Activated CD4-positive, alpha-beta memory T cell treated with anti-CD3 and anti-CD28 coated beads, Interleukin-2, amount 10 ng/mL, durations not matched to agents 7 days and 5 days (primary cell): ENCODE data around the gene SUMF1. TPM values are rescaled to one million over a fixed set of nuclear protein-coding genes. Genes with fewer than 3 reads are reported as not detected.

ENCODE experiments used
- CTCF ChIA-PET: fragments of 350-600 bp; sonication (Branson Sonifier 250); formaldehyde crosslinking; loops from one replicate; lab custom pipeline; 2021; ENCODE audit warnings: antibody characterized with exemption, inconsistent platforms; lab: Charles Lee
- POLR2A ChIA-PET: fragments of 350-600 bp; sonication (Branson Sonifier 250); formaldehyde crosslinking; loops from one replicate; lab custom pipeline; 2021; ENCODE audit warnings: antibody characterized with exemption; lab: Charles Lee
- DNase-seq: peaks from one replicate; pipeline ENCODE4 v3.0.0-alpha.2; 2020
- H3K27ac Mint-ChIP-seq: one replicate; pipeline ENCODE4 v1.8.0; 2021; ENCODE audit warnings: mild to moderate bottlenecking, mixed read lengths
- H3K27me3 Mint-ChIP-seq: one replicate; pipeline ENCODE4 v1.8.0; 2021; ENCODE audit warnings: mixed read lengths
- H3K36me3 Mint-ChIP-seq: one replicate; pipeline ENCODE4 v1.8.0; 2021; ENCODE audit warnings: low read depth, mixed read lengths
- H3K4me1 Mint-ChIP-seq: one replicate; pipeline ENCODE4 v1.8.0; 2021; ENCODE audit warnings: mixed read lengths
- H3K4me3 Mint-ChIP-seq: one replicate; pipeline ENCODE4 v1.8.0; 2021; ENCODE audit warnings: mild to moderate bottlenecking, mixed read lengths
- H3K9me3 Mint-ChIP-seq: one replicate; pipeline ENCODE4 v1.8.0; 2021; ENCODE audit warnings: mixed read lengths
- total RNA-seq, 2 experiments: library from RNA; stranded (reverse); gene quantifications; one replicate each; pipeline ENCODE4 v1.2.3, GENCODE V29; 2021

SUMF1 gene
- total RNA-seq, 2 experiments from 2014 or later: 7.1 to 7.3 TPM

- no peak overlapping the region for H3K27ac Mint-ChIP-seq
- no peak overlapping the region for H3K4me3 Mint-ChIP-seq
- ChIA-PET CTCF (no interaction called here), POLR2A (no interaction called here)
- no peak for DNase-seq
- H3K36me3 Mint-ChIP-seq: peaks cover 20% of the 10 kb centered on the region
- H3K9me3 Mint-ChIP-seq: peaks cover 6% of the 10 kb centered on the region
- peaks cover 20% of the 10 kb centered on the region for H3K4me1 Mint-ChIP-seq
- no peaks in the 10 kb centered on the region for H3K27me3 Mint-ChIP-seq
These were observed 79.6 kb downstream of the SUMF1 start for GRCh38 chr3:4387210-4388204.

- Mint-ChIP-seq H3K4me1 (peaks cover 20% of the 10 kb centered on the region), H3K27ac (no peak overlapping the region), H3K4me3 (no peak overlapping the region), H3K36me3 (peaks cover 6% of the 10 kb centered on the region), H3K27me3 (no peaks in the 10 kb centered on the region), H3K9me3 (peaks cover 6% of the 10 kb centered on the region)
- no peak for DNase-seq
- CTCF ChIA-PET: no interaction called here
- POLR2A ChIA-PET: no interaction called here
These were observed 81.9 kb downstream of the SUMF1 start for GRCh38 chr3:4385201-4385600.

- Mint-ChIP-seq H3K27ac (no peak overlapping the region), H3K4me3 (no peak overlapping the region), H3K4me1 (no peaks in the 10 kb centered on the region), H3K27me3 (no peaks in the 10 kb centered on the region), H3K36me3 (peaks cover 12% of the 10 kb centered on the region), H3K9me3 (peaks cover 8% of the 10 kb centered on the region)
- ChIA-PET POLR2A (no interaction called here), CTCF (no interaction called here)
- DNase-seq: no peak
These were observed 87.1 kb downstream of the SUMF1 start for GRCh38 chr3:4380013-4380412.

- CTCF ChIA-PET: no interaction called here
These were observed 90.6 kb downstream of the SUMF1 start for GRCh38 chr3:4376499-4376898.

GRCh38 chr3:4375911-4376310 lies 91.2 kb downstream of the SUMF1 start:
- Mint-ChIP-seq H3K27me3 (no peaks in the 10 kb centered on the region), H3K36me3 (peaks cover 20% of the 10 kb centered on the region), H3K27ac (no peak overlapping the region), H3K4me1 (no peaks in the 10 kb centered on the region), H3K9me3 (peaks cover 16% of the 10 kb centered on the region), H3K4me3 (no peak overlapping the region)
- no peak for DNase-seq
- POLR2A ChIA-PET: no interaction called here
- CTCF ChIA-PET: no interaction called here

More at GRCh38 chr3:4376499-4376898, 90.6 kb downstream of the SUMF1 start:
- Mint-ChIP-seq H3K27ac (no peak overlapping the region), H3K27me3 (no peaks in the 10 kb centered on the region), H3K4me3 (no peak overlapping the region), H3K9me3 (peaks cover 16% of the 10 kb centered on the region), H3K4me1 (no peaks in the 10 kb centered on the region), H3K36me3 (peaks cover 20% of the 10 kb centered on the region)
- DNase-seq: no peak
- POLR2A ChIA-PET: no interaction called here

GRCh38 chr3:4373669-4374068 lies 93.4 kb downstream of the SUMF1 start:
- ChIA-PET POLR2A (no interaction called here), CTCF (no interaction called here)
- no peak overlapping the region for H3K4me3 Mint-ChIP-seq
- no peaks in the 10 kb centered on the region for H3K27me3 Mint-ChIP-seq
- H3K27ac Mint-ChIP-seq: no peak overlapping the region
- no peaks in the 10 kb centered on the region for H3K4me1 Mint-ChIP-seq
- DNase-seq: no peak
- peaks cover 9% of the 10 kb centered on the region for H3K9me3 Mint-ChIP-seq
- H3K36me3 Mint-ChIP-seq: peaks cover 22% of the 10 kb centered on the region

- no peaks in the 10 kb centered on the region for H3K9me3 Mint-ChIP-seq
These were observed 104.5 kb downstream of the SUMF1 start for GRCh38 chr3:4362523-4362922.

GRCh38 chr3:4360817-4361216 lies 106.3 kb downstream of the SUMF1 start:
- POLR2A ChIA-PET: no interaction called here
- H3K9me3 Mint-ChIP-seq: no peaks in the 10 kb centered on the region

More at GRCh38 chr3:4362523-4362922, 104.5 kb downstream of the SUMF1 start:
- Mint-ChIP-seq H3K4me3 (no peak overlapping the region), H3K4me1 (no peaks in the 10 kb centered on the region), H3K27me3 (no peaks in the 10 kb centered on the region), H3K27ac (no peak overlapping the region), H3K36me3 (no peaks in the 10 kb centered on the region)
- DNase-seq: no peak
- CTCF ChIA-PET: no interaction called here
- POLR2A ChIA-PET: no interaction called here

GRCh38 chr3:4359805-4360502 lies 107.1 kb downstream of the SUMF1 start:
- ChIA-PET CTCF (interaction anchor here (2.1 kb wide), 1 partner anchor 9 kb away, joined by 7 read pairs; no protein-coding TSS in a partner anchor), POLR2A (no interaction called here)
- Mint-ChIP-seq H3K27me3 (no peaks in the 10 kb centered on the region), H3K9me3 (no peaks in the 10 kb centered on the region), H3K4me1 (peaks cover 1% of the 10 kb centered on the region), H3K27ac (no peak overlapping the region), H3K36me3 (no peaks in the 10 kb centered on the region), H3K4me3 (no peak overlapping the region)
- DNase-seq: no peak

More at GRCh38 chr3:4360817-4361216, 106.3 kb downstream of the SUMF1 start:
- H3K27ac Mint-ChIP-seq: no peak overlapping the region
- no peaks in the 10 kb centered on the region for H3K36me3 Mint-ChIP-seq
- CTCF ChIA-PET: interaction anchor here (2.1 kb wide), 1 partner anchor 9 kb away, joined by 7 read pairs; no protein-coding TSS in a partner anchor
- no peak for DNase-seq
- H3K4me3 Mint-ChIP-seq: no peak overlapping the region
- no peaks in the 10 kb centered on the region for H3K27me3 Mint-ChIP-seq
- H3K4me1 Mint-ChIP-seq: no peaks in the 10 kb centered on the region

- ChIA-PET POLR2A (no interaction called here), CTCF (no interaction called here)
- no peaks in the 10 kb centered on the region for H3K36me3 Mint-ChIP-seq
- no peak overlapping the region for H3K27ac Mint-ChIP-seq
- no peaks in the 10 kb centered on the region for H3K27me3 Mint-ChIP-seq
- DNase-seq: no peak
- H3K4me1 Mint-ChIP-seq: peaks cover 1% of the 10 kb centered on the region
- H3K4me3 Mint-ChIP-seq: no peak overlapping the region
- H3K9me3 Mint-ChIP-seq: no peaks in the 10 kb centered on the region
These were observed 108.8 kb downstream of the SUMF1 start for GRCh38 chr3:4358273-4358672.

- no peak for DNase-seq
- no peaks in the 10 kb centered on the region for H3K36me3 Mint-ChIP-seq
- peaks cover 9% of the 10 kb centered on the region for H3K4me1 Mint-ChIP-seq
- H3K27me3 Mint-ChIP-seq: no peaks in the 10 kb centered on the region
- H3K27ac Mint-ChIP-seq: no peak overlapping the region
- H3K9me3 Mint-ChIP-seq: no peaks in the 10 kb centered on the region
- POLR2A ChIA-PET: no interaction called here
- H3K4me3 Mint-ChIP-seq: no peak overlapping the region
- CTCF ChIA-PET: interaction anchor here (0.8 kb wide), 1 partner anchor 322 kb away, joined by 3 read pairs; no protein-coding TSS in a partner anchor
These were observed 110.3 kb downstream of the SUMF1 start for GRCh38 chr3:4356546-4357410.

GRCh38 chr3:4356220-4356540 lies 110.9 kb downstream of the SUMF1 start:
- no peaks in the 10 kb centered on the region for H3K36me3 Mint-ChIP-seq
- no peaks in the 10 kb centered on the region for H3K9me3 Mint-ChIP-seq
- no peak for DNase-seq
- CTCF ChIA-PET: no interaction called here
- POLR2A ChIA-PET: no interaction called here
- H3K4me3 Mint-ChIP-seq: no peak overlapping the region
- H3K27ac Mint-ChIP-seq: no peak overlapping the region
- H3K27me3 Mint-ChIP-seq: no peaks in the 10 kb centered on the region
- peaks cover 15% of the 10 kb centered on the region for H3K4me1 Mint-ChIP-seq
